NCI-H345 treated with DMSO at 0.1 percent for 48 hours (cell line): Measurements from ENCODE around the gene ATAD3C.
"Not testable (repeated sequence)": the region's sequence is repeated elsewhere in the genome, so short reads cannot be mapped to it uniquely, and the experiment has no call there.

Source experiments
- DNase-seq: peaks from one replicate; lab custom pipeline; 2025; ENCODE audit not compliant: unreplicated experiment; lab: John Stamatoyannopoulos, UW

ATAD3C gene

DNA sequence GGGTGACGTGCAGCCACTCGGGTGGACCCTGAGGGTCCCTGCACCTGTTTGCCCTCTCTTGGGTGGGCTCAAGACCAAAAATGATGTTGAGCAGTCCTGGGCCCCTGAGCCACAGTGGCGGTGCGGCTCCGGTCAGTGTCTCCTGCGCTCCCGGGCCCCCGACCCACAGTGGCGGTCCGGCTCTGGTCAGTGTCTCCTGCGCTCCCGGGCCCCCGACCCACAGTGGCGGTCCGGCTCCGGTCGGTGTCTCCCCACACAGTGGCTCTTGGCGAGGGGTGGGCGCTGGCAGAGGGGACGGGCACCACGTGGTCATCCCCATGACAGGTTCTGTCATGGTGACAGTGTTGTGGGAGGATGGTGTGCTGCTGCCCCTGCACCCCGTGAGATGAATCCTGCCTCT, 44.8 kb downstream of the ATAD3C start:
- DNase-seq = not testable (repeated sequence)

- DNase-seq = not testable (repeated sequence)
Observed at GRCh38 chr1:1495461-1495975, 46.0 kb downstream of the ATAD3C start.

GRCh38 chr1:1504777-1505365, 55.4 kb downstream of the ATAD3C start:
- DNase-seq = peak; percentile 55

- not testable (repeated sequence) for DNase-seq
Observed at GRCh38 chr1:1505366-1505798, 55.9 kb downstream of the ATAD3C start.

DNA sequence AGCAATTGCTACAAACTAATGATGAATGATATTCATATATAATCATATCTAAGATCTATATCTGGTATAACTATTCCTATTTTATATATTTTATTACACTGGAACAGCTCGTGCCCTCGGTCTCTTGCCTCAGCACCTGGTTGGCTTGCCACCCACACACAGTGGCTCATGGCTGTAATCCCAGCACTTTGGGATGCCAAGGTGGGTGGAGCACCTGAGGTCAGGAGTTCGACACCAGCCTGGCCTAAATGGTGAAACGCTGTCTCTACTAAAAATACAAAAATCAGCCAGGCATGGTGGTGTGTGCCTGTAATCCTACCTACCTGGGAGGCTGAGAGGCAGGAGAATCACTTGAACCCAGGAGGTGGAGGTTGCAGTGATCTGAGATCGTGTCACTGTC, 56.3 kb downstream of the ATAD3C start:
- not testable (repeated sequence) for DNase-seq

DNA sequence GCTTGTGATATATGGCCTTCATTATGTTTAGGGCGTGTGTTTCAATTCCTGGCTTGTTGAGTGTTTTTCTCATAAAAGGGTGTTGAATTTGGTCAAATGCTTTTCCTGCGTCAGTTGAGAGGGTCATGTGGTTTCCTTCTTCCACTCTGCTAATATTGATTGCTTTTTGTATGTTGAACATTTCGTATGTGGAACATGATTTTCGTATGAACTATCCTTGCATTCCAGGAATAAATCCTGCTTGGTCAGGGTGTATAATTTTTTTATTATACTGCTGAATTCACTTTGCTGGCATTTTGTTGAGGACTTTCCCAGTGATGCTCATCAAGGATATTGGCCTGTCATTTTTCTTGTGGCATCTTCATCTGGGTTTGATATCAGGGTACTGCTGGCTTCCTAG, 57.8 kb downstream of the ATAD3C start:
- DNase-seq = no peak

- DNase-seq = not testable (repeated sequence)
Observed at GRCh38 chr1:1508775-1509464, 59.4 kb downstream of the ATAD3C start.

DNA sequence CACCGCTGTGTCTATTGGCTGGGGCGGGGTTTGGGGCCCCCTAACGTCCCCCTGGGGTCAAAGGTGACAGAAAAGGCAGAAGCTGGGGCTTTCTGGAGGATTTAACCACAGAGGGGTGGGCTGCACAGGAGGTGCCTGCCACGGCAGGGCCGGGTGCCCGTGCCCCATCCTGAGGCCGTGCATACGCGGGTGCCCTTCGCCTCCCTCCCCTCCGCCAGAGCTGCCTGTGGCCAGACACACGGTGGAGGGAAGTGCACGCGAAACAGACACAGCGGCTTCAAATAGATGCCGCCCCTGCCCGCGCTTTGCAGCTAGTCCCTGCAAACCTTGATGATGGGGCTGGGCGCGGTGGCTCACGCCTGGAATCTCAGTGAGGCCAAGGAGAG, 60.0 kb downstream of the ATAD3C start:
- not testable (repeated sequence) for DNase-seq

GRCh38 chr1:1510912-1511532, 61.5 kb downstream of the ATAD3C start:
- no peak for DNase-seq

GRCh38 chr1:1511533-1512285, 62.2 kb downstream of the ATAD3C start, which contains the start of gene ATAD3A:
ATAD3A (plus strand) TSS chr1:1512162; CDS start chr1:1512269, 107 bp downstream.
- peak; percentile 92 for DNase-seq

DNA sequence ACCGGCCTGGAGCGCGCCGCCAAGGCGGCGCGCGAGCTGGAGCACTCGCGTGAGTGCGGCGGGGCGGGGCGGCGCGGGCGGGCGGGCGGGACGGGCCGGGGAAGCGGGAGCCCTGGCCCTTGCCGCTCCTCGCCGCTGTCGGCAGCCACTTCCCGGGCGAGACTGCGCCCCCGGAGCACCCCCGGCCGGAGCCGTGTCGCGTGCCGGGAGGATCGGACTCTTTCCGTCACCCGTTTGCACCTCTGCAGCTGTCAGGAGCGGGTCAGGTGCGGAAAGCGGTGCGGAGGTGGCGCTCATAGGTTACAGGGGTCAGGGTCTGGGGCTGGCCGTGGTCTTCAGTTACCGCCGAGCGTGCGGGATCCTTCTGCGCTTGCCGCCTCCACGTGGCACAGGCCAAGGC, 62.9 kb downstream of the ATAD3C start:
- DNase-seq = not testable (repeated sequence)

- not testable (repeated sequence) for DNase-seq
Observed at GRCh38 chr1:1513675-1514074, 64.2 kb downstream of the ATAD3C start.

DNA sequence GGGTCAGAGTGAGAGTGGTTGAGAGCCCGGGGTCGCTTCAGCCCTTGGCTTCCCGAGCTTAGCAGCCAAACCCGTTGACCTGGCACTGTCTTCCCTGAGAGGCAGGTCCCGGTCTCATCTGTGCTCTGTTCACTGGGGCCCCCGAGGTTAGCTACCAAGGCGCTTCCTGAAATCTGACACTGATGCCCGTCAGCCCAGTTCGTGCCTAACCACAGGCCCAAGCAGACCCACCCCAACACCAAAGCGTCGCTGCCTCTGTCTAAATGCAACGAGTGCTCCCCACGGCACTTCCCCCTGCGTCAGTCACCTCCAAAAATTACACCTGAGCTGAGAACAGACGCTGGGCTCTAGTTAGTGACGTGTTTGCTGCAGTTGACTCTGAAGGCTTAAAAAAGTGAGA, 64.9 kb downstream of the ATAD3C start:
- DNase-seq = not testable (repeated sequence)

- not testable (repeated sequence) for DNase-seq
Observed at GRCh38 chr1:1516923-1517322, 67.4 kb downstream of the ATAD3C start.

- DNase-seq = no peak
Observed at GRCh38 chr1:1517973-1518620, 68.6 kb downstream of the ATAD3C start.

- DNase-seq = not testable (repeated sequence)
Observed at GRCh38 chr1:1518621-1519007, 69.1 kb downstream of the ATAD3C start.
